ENCODE results near the gene MYBPH. TPM values are rescaled to one million over a fixed set of nuclear protein-coding genes. Genes with fewer than 3 reads are reported as not detected.
A peak's percentile ranks its signal among the peaks of the same experiment; 100 is the strongest.

Gene MYBPH
- total RNA-seq, 1 experiment from 2014 or later = not detected

- CTCF ChIA-PET = interaction anchor here (0.6 to 7.4 kb wide), 16 partner anchors 18 to 206 kb away, joined by 3 to 38 read pairs (median 4); partner anchors contain the start of gene CHI3L1
- intact Hi-C loops (cut with micrococcal nuclease) = loop anchor here (2.0 kb wide), 1 partner anchor 24 kb away; no protein-coding TSS in a partner anchor
- BruUV-seq (replicated peaks) = no TSS peak
- H3K27me3 Mint-ChIP-seq (ENCODE audit: insufficient read depth, unreplicated experiment) = no peaks in the 10 kb centered on the region
- no peaks in the 10 kb centered on the region for H3K36me3 Mint-ChIP-seq (ENCODE audit: insufficient read depth, unreplicated experiment)
- POLR2A ChIA-PET = interaction anchor here (0.6 to 2.9 kb wide), 9 partner anchors 9 to 145 kb away, joined by 3 to 17 read pairs (median 4); partner anchors contain the start of genes ADORA1 and TMEM183A
- no peaks in the 10 kb centered on the region for H3K9me3 Mint-ChIP-seq (ENCODE audit: unreplicated experiment)
- H3K4me1 Mint-ChIP-seq (ENCODE audit: insufficient read depth, unreplicated experiment) = peaks cover 44% of the 10 kb centered on the region
- peak; percentile 95 for DNase-seq (ENCODE audit: unreplicated experiment)
- peak overlapping the region; percentile 69 for H3K27ac Mint-ChIP-seq (ENCODE audit: low read depth, unreplicated experiment)
- H3K4me3 Mint-ChIP-seq (ENCODE audit: unreplicated experiment) = no peak overlapping the region
- TF ChIP-seq, protein P1, sequence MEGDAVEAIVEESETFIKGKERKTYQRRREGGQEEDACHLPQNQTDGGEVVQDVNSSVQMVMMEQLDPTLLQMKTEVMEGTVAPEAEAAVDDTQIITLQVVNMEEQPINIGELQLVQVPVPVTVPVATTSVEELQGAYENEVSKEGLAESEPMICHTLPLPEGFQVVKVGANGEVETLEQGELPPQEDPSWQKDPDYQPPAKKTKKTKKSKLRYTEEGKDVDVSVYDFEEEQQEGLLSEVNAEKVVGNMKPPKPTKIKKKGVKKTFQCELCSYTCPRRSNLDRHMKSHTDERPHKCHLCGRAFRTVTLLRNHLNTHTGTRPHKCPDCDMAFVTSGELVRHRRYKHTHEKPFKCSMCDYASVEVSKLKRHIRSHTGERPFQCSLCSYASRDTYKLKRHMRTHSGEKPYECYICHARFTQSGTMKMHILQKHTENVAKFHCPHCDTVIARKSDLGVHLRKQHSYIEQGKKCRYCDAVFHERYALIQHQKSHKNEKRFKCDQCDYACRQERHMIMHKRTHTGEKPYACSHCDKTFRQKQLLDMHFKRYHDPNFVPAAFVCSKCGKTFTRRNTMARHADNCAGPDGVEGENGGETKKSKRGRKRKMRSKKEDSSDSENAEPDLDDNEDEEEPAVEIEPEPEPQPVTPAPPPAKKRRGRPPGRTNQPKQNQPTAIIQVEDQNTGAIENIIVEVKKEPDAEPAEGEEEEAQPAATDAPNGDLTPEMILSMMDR (IDR thresholded peaks at IDR 0.05; ENCODE audit: unreplicated experiment) = no peak
Observed at GRCh38 chr1:203152158-203153034, 23.2 kb downstream of the MYBPH start.

GRCh38 chr1:203151362-203152157 lies 24.1 kb downstream of the MYBPH start:
- ChIA-PET POLR2A (interaction anchor here (0.6 to 2.9 kb wide), 9 partner anchors 9 to 144 kb away, joined by 3 to 17 read pairs (median 4); partner anchors contain the start of genes ADORA1 and TMEM183A), CTCF (interaction anchor here (0.6 to 7.4 kb wide), 11 partner anchors 21 to 551 kb away, joined by 3 to 38 read pairs (median 5); no protein-coding TSS in a partner anchor)
- no TSS peak for BruUV-seq (replicated peaks)
- no peak for DNase-seq (ENCODE audit: unreplicated experiment)
- Mint-ChIP-seq H3K4me1 (ENCODE audit: insufficient read depth, unreplicated experiment) (peaks cover 44% of the 10 kb centered on the region), H3K27me3 (ENCODE audit: insufficient read depth, unreplicated experiment) (no peaks in the 10 kb centered on the region), H3K4me3 (ENCODE audit: unreplicated experiment) (no peak overlapping the region), H3K9me3 (ENCODE audit: unreplicated experiment) (no peaks in the 10 kb centered on the region), H3K27ac (ENCODE audit: low read depth, unreplicated experiment) (no peak overlapping the region), H3K36me3 (ENCODE audit: insufficient read depth, unreplicated experiment) (no peaks in the 10 kb centered on the region)
- intact Hi-C loops (cut with micrococcal nuclease) = loop anchor here (2.0 kb wide), 1 partner anchor 23 kb away; no protein-coding TSS in a partner anchor
- TF ChIP-seq, protein P1 (IDR thresholded peaks at IDR 0.05; ENCODE audit: unreplicated experiment) = no peak

- Mint-ChIP-seq H3K4me1 (ENCODE audit: insufficient read depth, unreplicated experiment) (peaks cover 39% of the 10 kb centered on the region), H3K36me3 (ENCODE audit: insufficient read depth, unreplicated experiment) (no peaks in the 10 kb centered on the region), H3K9me3 (ENCODE audit: unreplicated experiment) (no peaks in the 10 kb centered on the region), H3K27ac (ENCODE audit: low read depth, unreplicated experiment) (no peak overlapping the region), H3K4me3 (ENCODE audit: unreplicated experiment) (no peak overlapping the region), H3K27me3 (ENCODE audit: insufficient read depth, unreplicated experiment) (no peaks in the 10 kb centered on the region)
- BruUV-seq (replicated peaks) = no TSS peak
- CTCF ChIA-PET = interaction anchor here (0.7 to 7.4 kb wide), 6 partner anchors 17 to 552 kb away, joined by 4 to 50 read pairs (median 4); no protein-coding TSS in a partner anchor
- no peak for DNase-seq (ENCODE audit: unreplicated experiment)
- TF ChIP-seq, protein P1 (IDR thresholded peaks at IDR 0.05; ENCODE audit: unreplicated experiment) = no peak
- intact Hi-C loops (cut with micrococcal nuclease) = no loop called here
- POLR2A ChIA-PET = interaction anchor here (1.0 kb wide), 1 partner anchor 50 kb away, joined by 4 read pairs; no protein-coding TSS in a partner anchor
Observed at GRCh38 chr1:203150511-203151297, 24.9 kb downstream of the MYBPH start.
